ENCODE data around the gene SLC35E2B.
A peak's percentile ranks its signal among the peaks of the same experiment; 100 is the strongest.

The SLC35E2B gene

GRCh38 chr1:1624443-1625403 lies 67.9 kb downstream of the SLC35E2B start:
- no peak for DNase-seq (ENCODE audit: low read depth)

GRCh38 chr1:1623631-1624442 lies 68.8 kb downstream of the SLC35E2B start:
- no peak for DNase-seq (ENCODE audit: low read depth)

GRCh38 chr1:1623181-1623630 lies 69.4 kb downstream of the SLC35E2B start:
- no peak for DNase-seq (ENCODE audit: low read depth)

GRCh38 chr1:1622788-1623094 lies 69.9 kb downstream of the SLC35E2B start:
- DNase-seq (ENCODE audit: low read depth) = no peak

GRCh38 chr1:1622010-1622787 lies 70.4 kb downstream of the SLC35E2B start:
- no peak for DNase-seq (ENCODE audit: low read depth)

GRCh38 chr1:1621173-1622009 lies 71.2 kb downstream of the SLC35E2B start:
- DNase-seq (ENCODE audit: low read depth) = no peak

- DNase-seq (ENCODE audit: low read depth) = no peak
Measured at GRCh38 chr1:1620433-1621139, 72.0 kb downstream of the SLC35E2B start.

GRCh38 chr1:1619917-1620361 lies 72.7 kb downstream of the SLC35E2B start:
- no peak for DNase-seq (ENCODE audit: low read depth)

- DNase-seq (ENCODE audit: low read depth) = no peak
Measured at GRCh38 chr1:1618396-1619068, 74.1 kb downstream of the SLC35E2B start.

GRCh38 chr1:1617925-1618324 lies 74.7 kb downstream of the SLC35E2B start:
- DNase-seq (ENCODE audit: low read depth) = no peak

GRCh38 chr1:1617516-1617915 lies 75.1 kb downstream of the SLC35E2B start:
- DNase-seq (ENCODE audit: low read depth) = no peak

- no peak for DNase-seq (ENCODE audit: low read depth)
Measured at GRCh38 chr1:1616838-1617237, 75.8 kb downstream of the SLC35E2B start.

- DNase-seq (ENCODE audit: low read depth) = peak; percentile 38
Measured at GRCh38 chr1:1616045-1616790, 76.4 kb downstream of the SLC35E2B start.

GRCh38 chr1:1615256-1616044 lies 77.1 kb downstream of the SLC35E2B start, which contains the start of gene MIB2:
Gene MIB2 (plus strand): TSS chr1:1615500. CDS start chr1:1623453, 7,953 bp downstream.
- DNase-seq (ENCODE audit: low read depth) = peak; percentile 98

GRCh38 chr1:1614954-1615255 lies 77.7 kb downstream of the SLC35E2B start:
- no peak for DNase-seq (ENCODE audit: low read depth)

GRCh38 chr1:1614204-1614953 lies 78.2 kb downstream of the SLC35E2B start:
- peak; percentile 42 for DNase-seq (ENCODE audit: low read depth)

- DNase-seq (ENCODE audit: low read depth) = no peak
Measured at GRCh38 chr1:1613509-1614082, 79.0 kb downstream of the SLC35E2B start.

Data from T follicular helper cell (primary cell).